CD4-positive, alpha-beta T cell treated with Interferon alpha-2 for 1 hour (primary cell): ENCODE results near the gene JPH3.
"Not testable (repeated sequence)": the region's sequence is repeated elsewhere in the genome, so short reads cannot be mapped to it uniquely, and the experiment has no call there.

Experiments used
- DNase-seq, 2 donors: peaks; one replicate each; pipeline ENCODE4 v3.0.0-alpha.2; 2020 to 2022

The JPH3 gene

DNA sequence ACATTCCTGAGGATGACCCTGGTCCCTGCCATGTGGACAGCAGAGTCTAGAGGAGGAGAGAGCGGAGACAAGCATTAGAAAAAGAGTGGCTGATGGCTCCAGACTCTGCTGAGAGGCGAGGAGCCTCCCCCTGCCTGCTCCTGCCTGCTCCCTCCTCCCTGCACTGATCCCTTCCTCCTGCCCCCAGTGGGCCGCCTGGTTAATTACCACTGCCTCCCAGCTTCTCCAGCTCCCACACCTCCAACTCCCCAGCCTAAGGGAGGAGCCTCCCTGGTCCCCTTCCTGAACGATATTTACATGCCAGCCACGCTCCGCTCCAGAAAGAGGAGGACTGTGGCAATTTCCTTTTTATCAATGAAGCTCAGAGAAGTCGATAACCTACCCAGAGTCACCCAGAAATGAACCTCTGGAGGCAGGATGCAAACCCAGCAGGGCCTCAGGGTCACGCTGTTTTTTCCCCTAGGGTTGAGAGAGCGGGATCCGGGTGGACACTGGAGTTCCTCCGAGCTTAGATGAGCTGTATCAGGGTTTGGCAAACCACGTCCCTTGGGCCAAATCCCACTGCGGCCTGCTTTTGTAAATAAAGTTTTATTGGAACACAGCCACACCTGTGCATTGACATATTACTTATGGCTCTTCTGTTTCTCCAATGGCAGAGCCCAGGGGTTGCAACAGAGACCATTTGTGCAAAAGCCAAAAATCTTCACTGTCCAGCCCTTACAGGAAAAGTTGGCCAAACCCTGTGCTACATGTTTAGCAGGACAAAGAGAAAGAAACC is 27.1 kb upstream of the JPH3 start:
- no peak for DNase-seq

DNA sequence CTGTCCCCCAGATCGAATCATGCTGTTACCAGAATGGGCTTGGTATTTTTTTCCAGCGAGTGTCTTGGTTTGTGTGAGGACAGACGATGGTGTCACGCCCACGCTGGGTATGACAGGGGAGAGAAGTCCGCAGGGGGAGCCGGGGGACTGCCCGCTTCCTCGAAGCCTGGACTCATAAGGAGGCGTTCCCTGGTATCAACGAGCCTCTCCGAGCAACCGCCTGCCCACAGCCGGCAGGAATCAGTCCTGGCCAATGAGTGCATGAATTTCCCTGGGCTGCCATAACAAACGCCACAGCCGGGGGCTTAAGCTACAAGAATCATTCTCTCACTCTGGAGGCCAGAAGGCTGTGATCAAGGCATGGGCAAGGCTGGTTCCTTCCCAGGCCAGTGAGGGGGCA is 26.1 kb upstream of the JPH3 start:
- DNase-seq, result no peak

DNA sequence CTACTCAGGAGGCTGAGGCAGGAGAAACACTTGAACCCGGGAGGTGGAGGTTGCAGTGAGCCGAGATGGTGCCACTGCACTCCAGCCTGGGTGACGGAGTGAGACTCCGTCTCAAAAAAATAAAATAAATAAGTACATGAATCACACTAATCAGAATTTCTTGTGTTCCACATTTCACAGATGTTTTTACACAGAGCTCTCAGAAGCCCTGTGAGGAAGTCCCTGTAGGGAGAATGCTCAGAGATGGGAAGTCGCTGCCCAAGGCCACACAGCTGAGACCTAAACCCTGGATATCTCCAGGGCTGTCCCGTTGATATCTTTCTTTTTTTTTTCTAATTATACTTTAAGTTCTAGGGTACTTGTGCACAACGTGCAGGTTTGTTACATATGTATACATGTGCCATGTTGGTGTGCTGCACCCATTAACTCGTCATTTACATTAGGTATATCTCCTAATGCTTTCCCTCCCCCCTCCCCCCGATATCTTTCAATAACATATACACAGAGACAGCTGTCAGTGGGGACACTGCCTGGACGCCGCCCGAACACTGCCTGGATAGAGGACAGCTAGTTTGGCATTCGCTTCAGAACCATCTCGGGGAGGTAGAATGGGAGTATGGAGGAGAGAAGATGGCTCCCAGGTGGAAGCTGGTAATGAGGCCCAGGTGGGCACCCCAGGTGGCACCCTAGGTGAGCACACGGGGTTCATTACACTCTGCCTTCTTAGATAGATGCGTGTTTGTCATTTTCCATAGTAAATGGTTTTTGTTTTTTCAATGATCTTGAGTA is 24.0 kb upstream of the JPH3 start:
- DNase-seq, result not testable (repeated sequence)

DNA sequence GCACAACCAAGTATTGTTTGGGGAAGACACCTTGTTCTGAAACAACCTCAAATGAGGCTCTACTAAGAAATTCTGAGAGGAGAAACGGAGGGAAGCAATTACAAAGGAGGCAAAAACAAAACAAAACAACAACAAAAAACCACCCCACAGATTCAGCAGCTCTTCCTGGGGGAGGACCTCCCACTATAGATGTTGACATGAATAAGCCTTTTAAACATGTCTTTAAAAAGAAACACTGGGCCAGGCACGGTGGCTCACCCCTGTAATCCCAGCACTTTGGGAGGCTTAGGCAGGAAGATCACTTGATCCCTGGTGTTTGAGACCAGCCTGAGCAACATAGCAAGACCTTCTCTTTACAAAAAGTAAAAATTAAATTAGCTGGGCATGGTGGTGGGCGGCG is 22.6 kb upstream of the JPH3 start:
- no peak for DNase-seq

DNA sequence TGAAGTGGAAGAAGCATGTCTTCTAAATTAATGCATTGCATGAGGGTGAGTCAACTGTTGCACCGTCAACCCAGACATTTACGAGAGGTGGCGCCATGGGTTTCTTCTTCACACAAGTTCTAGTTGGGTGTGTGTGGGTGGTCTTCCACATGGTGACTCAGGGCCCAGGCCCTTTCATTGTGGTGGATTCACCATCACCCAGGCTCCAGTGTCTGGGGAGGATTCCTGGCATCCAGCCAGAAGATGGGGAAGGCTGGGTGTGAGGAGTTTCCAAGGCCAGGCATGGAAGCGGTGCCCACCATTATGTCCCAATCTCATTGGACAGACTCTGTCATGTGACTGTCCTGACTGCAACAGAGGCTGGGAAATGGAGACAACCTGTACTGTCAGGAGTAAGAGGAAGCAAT is 21.4 kb upstream of the JPH3 start:
- no peak for DNase-seq

DNA sequence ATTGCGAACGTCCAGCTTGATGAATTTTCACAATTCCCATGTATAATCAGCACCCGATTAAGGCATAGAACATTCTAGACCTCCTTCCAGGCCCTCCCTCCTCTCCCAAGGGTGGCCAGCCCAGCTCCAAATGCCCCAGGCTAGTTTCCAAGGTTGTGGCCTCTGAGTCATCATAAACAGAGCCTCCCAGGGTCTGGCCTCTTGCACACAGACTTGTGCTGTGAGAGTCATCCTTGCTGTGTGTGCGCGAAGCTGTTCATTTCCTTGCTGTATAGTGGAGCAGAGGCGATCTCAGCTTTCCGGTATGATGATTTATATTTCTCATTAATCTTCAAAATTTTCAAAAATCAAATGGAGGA is 20.5 kb upstream of the JPH3 start:
- no peak for DNase-seq

DNA sequence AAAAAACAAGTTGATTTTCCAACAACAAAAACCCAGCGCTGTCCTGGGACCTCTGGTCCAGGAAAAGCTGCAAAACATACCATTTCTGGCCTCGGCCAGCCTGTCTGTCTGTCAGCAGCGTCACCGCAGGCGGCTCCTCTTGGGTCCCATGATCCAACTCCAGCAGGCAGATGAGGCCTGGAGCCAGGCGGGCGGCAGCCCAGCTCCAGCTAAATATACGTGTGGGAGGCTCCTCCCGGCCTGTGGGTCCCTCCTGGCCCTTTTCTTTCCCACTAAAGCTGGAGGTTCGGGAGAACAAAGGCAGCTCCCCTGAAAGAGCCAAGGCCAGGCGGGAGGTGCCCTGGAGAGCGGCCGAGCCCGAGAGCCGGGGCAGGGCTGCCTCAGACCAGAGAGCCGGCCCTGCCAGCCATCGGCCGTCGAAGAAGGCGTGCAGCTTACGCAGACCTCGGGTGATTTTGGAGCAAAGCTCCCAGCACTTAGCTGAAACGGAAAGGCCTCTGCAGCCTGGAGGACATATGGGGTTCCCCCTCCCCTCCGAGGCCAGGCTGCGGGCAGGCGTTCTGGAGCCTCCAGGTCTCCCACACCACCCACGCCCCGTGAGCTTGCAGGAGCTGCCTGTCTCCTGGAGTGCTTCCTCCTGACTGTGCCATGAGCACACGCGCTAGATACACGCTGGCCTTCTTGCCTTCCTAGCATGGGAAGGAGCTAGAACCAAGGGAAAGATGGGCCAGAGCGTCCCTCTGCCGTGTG is 19.9 kb upstream of the JPH3 start:
- no peak for DNase-seq

DNA sequence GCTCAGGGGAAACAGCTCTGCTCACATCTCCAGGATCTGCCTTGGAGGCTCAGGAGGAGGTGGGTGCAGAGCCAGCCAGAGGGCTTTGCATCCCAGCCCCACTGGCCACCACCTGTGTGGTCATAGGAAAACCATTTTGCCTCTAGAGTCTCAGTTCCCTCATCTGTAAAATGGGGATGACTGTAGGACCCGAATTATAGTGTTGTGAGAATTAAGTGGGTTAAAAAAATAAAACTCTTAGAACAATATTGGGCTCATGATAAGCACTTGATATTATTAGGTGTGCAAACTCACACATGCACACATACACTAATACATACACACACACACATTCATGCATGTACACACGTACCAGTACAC is 19.4 kb upstream of the JPH3 start:
- DNase-seq, result no peak

DNA sequence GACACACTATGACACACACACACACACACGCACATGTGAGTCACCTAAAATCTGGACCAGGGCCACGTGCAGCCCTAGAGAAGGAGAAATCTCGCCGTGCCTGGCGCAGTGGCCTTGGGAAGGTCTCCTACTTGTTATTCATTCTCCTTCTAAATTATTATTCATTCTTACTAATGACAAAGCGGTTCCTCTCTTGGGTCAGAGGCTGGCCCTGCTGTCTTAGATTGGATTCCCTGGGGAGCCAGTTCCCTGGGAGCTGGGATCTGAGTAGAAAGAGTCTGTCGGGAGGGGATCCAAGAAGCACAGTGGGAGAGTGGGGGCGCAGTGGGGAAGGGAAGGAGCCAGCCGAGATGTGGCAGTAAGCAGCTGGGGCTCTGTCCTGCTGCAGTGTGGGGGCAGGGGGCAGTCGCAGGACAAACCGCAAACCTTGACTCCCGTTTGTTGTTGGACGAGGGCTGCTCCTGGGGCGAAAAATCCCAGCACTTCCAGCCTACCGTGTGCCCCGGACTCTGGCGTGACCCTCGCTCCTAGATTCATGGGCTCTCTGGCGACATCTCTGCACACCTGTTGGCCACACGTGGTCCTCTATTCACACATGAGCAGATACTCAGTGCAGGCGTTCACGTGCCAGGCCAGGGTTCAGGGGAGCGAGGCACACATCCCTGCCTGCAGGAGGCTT is 18.7 kb upstream of the JPH3 start:
- no peak for DNase-seq

DNA sequence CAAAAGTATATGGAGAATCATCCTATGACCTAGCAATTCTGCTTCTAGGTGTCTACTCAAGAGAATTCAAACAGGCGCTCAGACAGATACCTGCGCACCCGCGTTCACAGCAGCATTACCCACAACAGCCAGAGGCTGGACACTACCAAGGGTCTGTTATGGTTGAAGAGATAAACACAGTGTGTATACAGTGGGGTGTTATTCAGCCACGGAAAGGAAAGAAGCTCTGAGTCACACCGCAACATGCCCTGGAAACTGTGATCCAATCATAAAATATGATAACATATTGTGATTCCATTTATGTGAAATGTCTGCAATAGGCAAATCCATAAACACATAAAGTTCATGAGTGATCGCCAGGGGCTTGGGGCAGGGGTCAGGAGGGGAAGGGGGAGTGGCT is 18.0 kb upstream of the JPH3 start:
- no peak for DNase-seq

DNA sequence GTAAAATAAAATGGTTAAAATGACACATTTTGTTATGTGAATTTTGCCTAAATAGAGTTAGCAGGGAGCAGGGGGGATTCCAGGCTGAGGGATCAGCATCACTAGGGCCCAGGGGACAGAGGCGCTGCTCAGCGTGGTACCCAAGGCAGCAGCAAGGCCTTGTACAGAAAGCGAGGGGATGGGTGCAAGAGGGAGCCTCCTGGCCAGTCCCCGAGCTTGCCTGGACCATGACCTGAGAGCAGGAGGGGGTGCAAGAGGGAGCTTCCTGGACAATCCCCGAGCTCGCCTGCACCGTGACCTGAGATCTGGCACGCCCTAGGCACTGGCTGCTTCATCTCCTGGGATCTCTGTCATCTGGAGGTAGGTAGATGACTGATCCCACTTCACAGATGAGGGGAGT is 17.3 kb upstream of the JPH3 start:
- DNase-seq, result no peak

DNA sequence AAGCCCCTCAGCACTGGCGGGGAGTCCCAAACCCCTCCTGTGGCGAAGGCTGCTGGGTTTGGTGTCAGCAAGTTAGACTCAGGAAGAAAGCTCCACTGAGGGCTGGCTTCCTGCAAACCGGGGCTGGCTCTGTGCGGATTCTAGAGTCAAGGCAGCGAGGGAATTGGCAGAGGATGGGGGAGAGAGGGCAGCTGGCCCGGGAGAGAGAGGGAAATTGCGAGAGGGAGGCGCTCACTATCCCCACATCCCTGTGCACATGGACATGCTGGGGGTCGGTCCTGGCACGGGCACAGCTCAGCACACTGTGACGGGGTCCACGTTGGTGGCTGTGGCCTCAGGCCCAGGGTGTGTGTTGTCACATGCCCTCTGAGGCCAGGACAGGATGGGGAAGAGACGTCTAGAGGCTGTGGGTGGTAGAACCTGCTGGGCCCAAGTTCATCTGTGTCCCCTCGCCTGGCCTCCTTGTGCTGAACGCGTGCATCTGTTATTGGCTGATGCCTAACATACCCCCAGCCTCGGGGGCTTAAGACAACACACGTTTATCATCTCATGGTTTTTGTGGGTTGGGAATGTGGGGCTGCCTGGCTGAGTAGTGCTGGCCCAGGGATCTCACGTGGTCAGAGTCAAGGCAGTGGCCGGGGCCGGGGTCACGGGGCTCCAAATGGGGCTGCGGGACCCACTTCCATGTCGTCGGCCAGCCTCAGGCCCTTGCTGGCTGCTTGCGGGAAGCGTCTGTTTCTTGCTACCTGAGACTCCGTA is 16.7 kb upstream of the JPH3 start:
- DNase-seq, result no peak

DNA sequence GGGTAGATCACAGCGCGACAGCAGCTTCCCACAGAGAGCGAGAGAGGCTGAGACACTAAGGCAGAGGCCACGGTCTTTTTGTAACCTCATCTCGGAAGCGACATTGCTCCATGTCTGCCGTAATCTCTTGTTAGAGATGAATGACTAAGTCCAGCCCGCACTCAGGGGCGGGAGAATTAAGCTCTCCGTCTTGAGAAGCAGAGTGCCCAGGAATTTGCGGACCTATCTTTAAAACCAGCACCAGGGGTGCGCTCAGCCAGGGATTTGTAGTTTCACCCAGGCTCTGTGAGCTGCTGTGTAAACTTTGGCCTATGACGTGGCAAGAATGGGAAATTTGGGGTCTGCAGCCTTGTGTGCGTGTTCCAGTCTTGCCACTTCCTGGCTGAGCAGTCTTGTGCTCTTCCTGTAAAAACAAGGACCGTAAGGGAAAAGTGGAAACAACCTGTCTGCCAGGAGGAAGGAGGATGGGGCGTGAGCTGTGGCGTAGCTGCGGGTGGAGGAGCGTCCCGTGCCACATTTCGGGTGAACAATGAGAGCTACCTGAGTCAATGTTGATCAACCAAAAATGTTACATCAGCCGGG is 16.0 kb upstream of the JPH3 start:
- no peak for DNase-seq

DNA sequence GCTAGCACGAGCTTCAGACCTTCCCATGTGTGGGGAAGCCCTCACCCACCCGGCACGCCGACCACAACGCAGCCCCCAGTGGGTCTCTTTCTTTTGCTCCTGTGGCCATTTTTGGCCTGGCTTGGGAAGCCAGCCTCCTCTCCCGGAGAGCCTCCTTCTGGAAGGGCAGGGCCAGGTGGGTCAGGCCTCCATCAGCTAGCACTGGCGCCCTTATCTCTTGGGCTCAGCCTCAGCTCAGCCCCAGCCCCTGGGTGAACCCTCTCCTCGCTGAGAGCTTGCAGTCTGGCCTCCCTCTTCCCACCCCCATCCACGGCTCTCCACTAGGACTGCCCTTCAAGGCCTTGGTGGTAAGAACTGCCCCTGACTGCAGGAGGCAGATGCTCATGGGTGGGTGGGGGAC is 14.7 kb upstream of the JPH3 start:
- DNase-seq, result no peak

DNA sequence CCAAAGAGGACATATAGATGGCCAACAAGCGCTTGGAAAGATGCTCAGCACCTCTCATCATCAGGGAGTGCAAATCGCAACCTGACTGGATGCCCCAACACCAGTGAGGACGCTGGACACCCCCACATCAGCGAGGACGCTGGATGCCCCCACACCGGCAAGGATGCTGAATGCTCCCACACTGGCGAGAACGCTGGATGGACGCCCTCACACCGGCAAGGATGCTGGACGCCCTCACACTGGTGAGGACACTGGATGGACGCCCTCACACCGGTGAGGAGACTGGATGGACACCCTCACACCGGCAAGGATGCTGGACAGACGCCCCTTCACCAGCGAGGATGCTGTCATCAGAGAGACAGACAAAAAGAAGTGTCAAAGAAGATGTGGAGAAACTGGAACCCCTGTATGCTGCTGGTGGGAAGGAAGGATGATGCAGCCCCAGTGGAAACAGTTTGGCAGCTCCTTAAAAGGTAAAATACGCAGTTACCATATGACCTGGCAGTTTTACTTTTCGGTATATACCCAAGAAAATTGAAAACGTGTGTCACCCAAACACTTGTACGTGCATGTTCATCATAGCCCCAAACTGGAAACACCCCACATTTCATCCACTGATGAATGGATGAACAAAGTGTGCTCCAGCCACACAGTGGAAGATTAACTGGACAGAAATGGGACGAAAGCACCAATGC is 10.1 kb upstream of the JPH3 start:
- no peak for DNase-seq

DNA sequence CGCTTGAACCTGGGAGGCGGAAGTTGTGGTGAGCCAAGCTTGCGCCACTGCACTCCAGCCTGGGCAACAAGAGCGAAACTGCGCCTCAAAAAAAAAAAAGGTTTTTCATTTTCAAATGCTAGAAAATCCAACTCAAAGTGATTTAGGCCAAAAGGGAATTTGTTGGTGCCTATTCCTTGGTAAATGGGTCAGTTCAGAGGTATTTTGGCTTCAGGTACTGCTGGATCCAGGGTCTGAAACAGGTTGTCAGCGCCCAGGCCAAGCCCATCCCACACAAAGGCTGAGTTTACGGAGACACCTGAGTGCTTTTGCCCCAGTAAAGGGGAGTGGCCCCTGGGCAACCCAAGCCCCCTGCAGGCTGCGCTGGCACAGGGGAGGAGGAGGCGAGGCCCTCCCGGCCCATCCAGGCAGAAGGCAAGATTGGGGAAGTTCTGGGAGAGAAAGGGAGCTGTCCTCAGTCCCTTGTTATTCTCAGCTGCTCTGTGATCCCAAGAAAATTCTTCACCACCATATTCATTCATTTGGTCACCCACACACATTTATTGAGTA is 8.5 kb upstream of the JPH3 start:
- no peak for DNase-seq

DNA sequence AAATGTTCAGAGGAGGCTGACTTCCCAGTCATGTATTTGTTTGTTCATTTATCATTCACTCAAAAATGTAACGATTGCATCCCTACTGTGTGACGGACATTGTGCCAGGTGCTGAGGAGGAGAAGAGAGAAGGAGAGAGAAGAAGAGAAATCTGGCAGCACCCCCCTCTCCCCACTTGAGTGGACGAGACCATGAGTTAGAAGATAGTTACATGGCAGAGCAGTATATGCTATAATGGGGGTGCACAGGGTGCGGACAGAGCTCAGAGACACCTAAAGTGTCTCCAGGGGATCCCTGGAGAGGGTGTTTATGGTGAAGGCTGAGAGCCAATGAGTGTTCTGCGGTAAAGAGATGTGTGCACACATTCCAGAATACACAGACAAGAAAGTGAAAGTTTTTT is 6.6 kb upstream of the JPH3 start:
- no peak for DNase-seq

DNA sequence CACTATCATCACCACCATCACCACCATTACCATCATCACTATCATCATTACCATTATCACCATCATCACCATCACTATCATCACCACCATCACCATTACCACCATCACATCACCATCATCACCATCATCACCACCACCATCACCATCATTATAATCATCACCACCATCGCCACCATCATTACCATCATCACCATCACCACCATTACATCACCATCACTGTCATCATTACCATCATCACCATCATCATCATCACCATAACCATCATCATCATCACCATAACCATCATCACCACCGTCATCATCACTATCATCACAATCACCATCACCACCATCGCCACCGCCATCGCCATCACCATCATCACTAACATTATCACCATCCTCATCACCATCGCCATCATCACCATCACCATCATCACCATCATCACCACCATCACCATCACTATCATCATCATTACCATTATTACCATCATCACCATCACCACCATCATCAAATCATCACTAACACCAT is 4.9 kb upstream of the JPH3 start:
- no peak for DNase-seq

DNA sequence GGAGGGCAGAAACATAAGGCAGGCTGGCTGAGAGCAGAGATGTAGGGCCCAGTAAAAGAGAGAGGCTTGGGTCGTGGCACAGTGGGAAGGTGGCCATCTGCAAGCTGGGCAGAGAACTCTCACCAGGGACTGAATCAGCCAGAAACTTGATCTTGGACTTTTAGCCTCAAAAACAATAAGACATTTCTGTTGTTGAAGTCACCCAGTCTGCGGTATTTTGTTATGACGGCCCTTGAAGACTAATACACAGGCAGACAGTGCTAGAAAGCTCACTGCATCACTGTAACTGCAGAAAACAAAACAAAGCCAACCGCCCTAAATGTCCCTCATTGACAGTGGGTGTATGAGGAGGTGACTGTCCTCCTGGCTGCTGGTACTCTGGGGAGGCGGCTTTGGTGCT is 3.9 kb upstream of the JPH3 start:
- no peak for DNase-seq

DNA sequence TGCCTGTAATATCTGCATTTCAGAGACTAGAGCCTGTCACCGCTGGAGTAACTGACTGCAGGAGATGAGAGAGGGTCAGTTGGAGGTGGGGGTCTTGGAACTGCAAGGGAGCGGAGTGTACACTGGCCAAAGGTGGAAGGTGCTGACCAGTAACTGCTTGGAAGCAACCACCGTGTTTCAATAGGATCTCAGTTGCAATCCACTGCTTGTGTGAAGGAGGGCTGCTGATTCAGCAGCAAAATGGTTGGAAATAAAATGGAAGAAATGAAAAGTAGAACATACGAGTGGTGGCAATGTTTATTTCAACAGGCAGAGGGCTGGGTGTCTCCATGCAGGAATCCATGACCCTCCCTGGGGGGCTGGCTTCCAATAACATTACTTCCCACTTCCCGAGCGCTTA is 2.1 kb upstream of the JPH3 start:
- DNase-seq, result no peak

DNA sequence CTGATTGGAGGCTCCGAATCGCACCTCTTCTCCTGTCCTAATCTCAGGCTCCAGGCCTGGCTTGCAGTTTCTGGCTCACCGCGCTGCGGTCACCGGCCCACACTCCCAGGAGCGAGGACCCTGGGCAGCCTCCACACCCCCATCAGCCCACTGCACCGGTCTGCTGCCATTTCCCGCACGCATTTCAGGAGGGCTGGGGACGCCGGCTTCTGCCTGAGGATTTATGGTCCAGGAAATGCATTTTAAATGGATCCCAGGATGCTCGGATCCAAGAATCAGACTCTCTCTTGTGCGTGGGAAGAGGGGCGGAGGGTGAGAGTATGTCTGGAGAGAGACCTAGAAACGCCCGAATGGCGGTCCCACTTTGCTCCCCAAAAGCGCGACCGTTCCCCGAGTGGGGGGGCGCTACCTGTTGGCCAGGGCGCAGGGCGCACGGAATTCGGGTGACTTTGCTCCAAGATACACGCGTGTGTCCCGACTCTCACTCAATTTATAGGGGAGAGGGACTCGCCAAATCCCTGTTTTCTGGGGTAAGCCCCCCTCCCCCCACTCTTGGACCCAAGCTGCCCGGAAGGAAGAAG is 817 bp upstream of the JPH3 start:
- no peak for DNase-seq
